ENCODE data around the gene SLC24A3.

The SLC24A3 gene

DNA sequence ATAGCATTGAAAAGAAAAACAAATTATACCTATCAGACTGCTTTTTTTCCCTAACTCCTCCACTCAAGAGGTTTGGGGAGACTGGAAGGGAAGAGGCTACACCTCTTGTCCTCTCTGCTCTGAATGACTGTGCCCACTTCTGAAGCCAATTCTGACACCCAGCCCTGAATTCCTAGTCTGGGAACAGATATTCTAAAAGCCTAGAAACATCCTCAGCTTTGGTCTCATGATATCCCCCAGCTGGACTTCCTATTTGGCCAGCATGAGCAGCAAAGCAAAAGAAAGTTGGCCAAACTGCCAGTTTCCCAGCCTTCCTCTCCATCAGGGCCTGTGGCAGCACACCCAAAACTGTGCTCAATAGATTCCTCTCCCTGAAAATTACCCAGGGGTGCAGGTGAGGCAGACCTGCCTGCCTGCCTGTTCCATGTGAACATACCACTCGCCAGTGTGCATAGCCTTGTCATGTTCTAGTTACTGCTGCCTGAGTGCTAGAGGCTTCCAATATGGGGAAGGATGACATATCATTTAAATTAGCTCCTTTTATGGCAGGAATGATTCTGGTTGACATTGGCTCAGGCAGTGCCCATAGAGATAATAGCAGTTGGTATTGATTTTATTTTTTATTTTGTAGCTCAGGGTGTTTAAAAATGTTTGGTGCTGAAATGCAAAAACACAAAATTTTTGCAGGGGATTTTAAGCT, 393.5 kb downstream of the SLC24A3 start:
- TF ChIP-seq, protein P1, sequence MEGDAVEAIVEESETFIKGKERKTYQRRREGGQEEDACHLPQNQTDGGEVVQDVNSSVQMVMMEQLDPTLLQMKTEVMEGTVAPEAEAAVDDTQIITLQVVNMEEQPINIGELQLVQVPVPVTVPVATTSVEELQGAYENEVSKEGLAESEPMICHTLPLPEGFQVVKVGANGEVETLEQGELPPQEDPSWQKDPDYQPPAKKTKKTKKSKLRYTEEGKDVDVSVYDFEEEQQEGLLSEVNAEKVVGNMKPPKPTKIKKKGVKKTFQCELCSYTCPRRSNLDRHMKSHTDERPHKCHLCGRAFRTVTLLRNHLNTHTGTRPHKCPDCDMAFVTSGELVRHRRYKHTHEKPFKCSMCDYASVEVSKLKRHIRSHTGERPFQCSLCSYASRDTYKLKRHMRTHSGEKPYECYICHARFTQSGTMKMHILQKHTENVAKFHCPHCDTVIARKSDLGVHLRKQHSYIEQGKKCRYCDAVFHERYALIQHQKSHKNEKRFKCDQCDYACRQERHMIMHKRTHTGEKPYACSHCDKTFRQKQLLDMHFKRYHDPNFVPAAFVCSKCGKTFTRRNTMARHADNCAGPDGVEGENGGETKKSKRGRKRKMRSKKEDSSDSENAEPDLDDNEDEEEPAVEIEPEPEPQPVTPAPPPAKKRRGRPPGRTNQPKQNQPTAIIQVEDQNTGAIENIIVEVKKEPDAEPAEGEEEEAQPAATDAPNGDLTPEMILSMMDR (IDR thresholded peaks at IDR 0.05; ENCODE audit: insufficient read depth, low read depth, low read length, missing control alignments), result no peak
- no peak for DNase-seq (ENCODE audit: low read depth)
- no peak overlapping the region for H3K4me3 ChIP-seq (ENCODE audit: low read length)

DNA sequence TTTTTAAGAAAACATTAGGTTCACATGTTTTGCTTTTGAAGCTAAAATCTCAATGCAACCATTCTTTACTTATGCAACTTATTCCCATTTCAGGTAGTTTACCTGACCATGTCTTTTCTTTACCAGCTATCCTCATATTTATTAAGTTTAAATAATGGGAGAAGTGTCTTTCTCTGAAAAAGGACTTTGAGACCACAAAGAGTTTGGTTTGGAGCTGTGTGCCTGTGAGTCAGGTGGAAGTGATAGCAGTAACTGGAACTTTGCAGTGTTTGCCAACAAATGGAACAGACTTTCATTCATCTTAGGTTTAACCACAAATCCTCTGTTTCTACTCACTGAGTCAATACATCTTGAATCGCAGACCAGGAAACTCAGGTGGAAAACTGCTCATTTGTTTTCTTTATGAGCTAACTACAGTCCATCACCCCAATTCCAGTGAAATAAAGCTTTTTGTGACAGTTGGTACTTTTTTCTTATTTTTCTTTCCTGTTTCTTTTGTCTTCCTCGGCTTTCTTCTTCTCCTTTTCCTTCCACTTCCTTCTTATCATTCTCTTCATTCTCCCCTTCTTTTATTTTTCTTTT, 397.3 kb downstream of the SLC24A3 start:
- TF ChIP-seq, protein P1 (IDR thresholded peaks at IDR 0.05; ENCODE audit: insufficient read depth, low read depth, low read length, missing control alignments), result no peak
- peak; percentile 18 for DNase-seq (ENCODE audit: low read depth)
- no peak overlapping the region for H3K4me3 ChIP-seq (ENCODE audit: low read length)

DNA sequence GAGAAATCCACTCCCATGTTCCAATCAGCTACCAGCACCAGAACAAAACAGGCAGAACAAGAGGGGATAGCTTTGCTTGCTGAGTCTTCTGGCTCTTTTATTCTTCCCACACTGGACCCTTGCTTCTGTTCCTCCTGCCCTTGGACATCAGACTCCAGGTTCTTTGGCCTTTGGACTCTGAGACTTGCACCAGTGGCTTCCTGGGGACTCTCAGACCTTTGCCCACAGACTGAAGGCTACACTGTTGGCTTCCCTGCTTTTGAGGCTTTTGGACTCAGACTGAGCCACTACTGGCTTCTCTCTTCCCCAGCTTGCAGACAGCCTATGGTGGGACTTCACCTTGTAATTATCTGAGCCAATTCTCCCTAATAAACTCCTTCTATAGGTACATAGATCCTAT, 403.2 kb downstream of the SLC24A3 start:
- TF ChIP-seq, protein P1 (IDR thresholded peaks at IDR 0.05; ENCODE audit: insufficient read depth, low read depth, low read length, missing control alignments), result no peak
- DNase-seq (ENCODE audit: low read depth), result no peak
- H3K4me3 ChIP-seq (ENCODE audit: low read length), result no peak overlapping the region

DNA sequence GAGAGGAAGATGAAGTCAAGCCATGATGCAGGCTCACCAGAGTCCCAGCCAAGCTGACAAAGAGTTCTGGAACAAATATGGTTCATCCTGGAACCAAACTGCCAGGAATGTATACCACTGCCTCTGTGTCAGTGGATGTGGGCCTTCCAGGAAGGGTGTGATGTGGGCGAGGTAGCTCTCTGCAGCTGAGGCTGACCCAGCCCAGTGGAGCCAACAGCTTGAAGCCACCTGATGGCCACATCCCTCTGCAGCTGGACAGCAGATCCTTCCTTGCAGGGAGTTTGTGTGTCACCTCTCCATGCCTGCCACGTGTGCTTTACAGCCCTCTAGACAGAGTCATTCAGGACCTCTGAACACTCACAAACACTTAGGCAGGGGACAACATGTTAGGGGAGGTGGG, 403.6 kb downstream of the SLC24A3 start:
- H3K4me3 ChIP-seq (ENCODE audit: low read length), result no peak overlapping the region
- TF ChIP-seq, protein P1 (IDR thresholded peaks at IDR 0.05; ENCODE audit: insufficient read depth, low read depth, low read length, missing control alignments), result no peak
- no peak for DNase-seq (ENCODE audit: low read depth)

DNA sequence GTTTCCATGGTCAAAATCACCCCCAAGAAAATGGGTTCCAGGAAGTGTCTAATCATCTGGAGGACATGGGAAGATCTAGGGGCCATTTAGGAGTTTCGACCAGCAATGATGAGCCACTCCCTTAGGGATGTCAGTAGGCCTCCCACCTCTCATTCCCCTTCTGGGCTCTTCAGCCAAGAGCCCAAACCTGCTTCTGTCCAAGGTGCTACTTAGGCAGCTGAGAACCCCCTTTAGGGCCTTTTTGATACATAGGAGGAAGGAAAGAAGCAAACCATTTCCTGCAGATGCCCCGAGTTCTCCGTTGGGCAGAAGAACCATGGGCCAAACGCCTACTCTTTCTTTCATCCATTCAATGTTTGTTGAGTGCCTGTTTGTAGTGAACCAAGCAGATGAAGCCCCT, 404.2 kb downstream of the SLC24A3 start:
- TF ChIP-seq, protein P1 (IDR thresholded peaks at IDR 0.05; ENCODE audit: insufficient read depth, low read depth, low read length, missing control alignments), result no peak

DNA sequence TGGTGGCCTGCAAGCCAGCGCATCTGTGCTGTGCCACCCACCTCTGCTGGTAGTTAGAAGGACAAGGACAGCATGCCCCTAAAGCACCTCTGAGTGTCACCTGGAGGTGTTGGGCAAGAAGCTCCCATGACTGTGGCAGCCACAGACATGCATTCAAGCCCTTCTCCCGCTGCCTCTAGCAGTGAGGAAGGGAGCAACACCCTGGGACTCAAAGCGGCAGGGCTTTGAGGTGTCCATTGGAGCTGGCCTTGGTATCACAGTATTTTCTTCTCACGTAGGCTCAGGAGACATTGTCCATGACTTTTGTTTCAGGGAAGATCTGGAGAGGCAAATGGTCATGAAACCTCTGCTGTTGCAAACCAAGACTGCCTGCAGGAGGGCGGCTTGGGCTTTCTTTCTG, 404.8 kb downstream of the SLC24A3 start:
- no peak for DNase-seq (ENCODE audit: low read depth)
- no peak overlapping the region for H3K4me3 ChIP-seq (ENCODE audit: low read length)
- TF ChIP-seq, protein P1 (IDR thresholded peaks at IDR 0.05; ENCODE audit: insufficient read depth, low read depth, low read length, missing control alignments), result no peak

More for the DNA sequence above, 404.2 kb downstream of the SLC24A3 start:
- DNase-seq (ENCODE audit: low read depth), result no peak
- H3K4me3 ChIP-seq (ENCODE audit: low read length), result no peak overlapping the region

DNA sequence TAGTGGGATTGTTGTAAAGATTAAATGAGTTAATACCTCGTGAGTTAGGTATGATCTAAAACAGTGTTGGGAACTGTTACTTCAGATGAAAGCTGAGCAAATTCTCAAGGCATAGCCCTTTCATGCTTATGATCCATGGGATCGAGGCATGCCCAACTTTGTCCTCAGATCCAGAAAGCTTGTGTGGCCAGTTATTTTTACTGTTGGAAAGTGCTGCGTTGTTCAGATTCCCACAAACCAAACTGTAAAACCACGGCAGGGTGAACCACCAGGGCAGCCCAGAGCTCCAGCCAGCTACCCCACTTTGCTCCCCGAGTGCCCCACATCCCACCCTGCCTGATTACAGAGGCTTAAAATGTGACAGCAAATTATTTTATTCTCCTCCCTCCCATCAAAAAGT, 406.3 kb downstream of the SLC24A3 start:
- DNase-seq (ENCODE audit: low read depth), result no peak
- TF ChIP-seq, protein P1 (IDR thresholded peaks at IDR 0.05; ENCODE audit: insufficient read depth, low read depth, low read length, missing control alignments), result no peak
- H3K4me3 ChIP-seq (ENCODE audit: low read length), result no peak overlapping the region
